NCI-H2107 treated with DMSO at 0.1 percent for 48 hours (cell line): ENCODE data around the gene CALD1.

Experiments
- DNase-seq: peaks from one replicate; lab custom pipeline; 2025; ENCODE audit not compliant: unreplicated experiment; lab: John Stamatoyannopoulos, UW

CALD1 gene

GRCh38 chr7:134778941-134779740 lies at the start of gene CALD1:
Gene CALD1 (plus strand): TSS chr7:134779634. CDS start chr7:134867734, 88,100 bp downstream.
- DNase-seq = no peak

DNA sequence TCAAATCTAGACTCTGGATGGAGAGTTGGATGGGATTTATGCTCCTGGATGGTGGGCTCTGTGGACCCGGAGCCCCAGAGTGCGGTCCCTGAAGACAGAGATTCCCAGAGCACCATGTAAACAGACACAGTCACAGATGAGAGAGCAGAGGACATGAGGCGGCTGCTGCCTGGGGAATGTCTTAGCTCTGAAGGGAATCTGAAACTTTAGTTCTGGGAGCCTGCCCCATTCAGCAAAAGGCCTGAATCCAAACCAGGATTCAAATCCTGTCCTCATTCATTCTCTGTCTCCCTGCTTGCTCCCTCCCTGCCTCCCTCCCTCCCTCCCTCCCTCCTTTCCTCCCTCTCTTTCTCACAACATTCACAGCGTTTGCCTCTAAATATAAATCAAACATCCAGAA lies 49.5 kb upstream of the CALD1 start:
- no peak for DNase-seq

- DNase-seq = no peak
Observed at GRCh38 chr7:134730411-134730829, 49.0 kb upstream of the CALD1 start.

GRCh38 chr7:134731616-134732015 lies 47.8 kb upstream of the CALD1 start:
- DNase-seq = no peak

DNA sequence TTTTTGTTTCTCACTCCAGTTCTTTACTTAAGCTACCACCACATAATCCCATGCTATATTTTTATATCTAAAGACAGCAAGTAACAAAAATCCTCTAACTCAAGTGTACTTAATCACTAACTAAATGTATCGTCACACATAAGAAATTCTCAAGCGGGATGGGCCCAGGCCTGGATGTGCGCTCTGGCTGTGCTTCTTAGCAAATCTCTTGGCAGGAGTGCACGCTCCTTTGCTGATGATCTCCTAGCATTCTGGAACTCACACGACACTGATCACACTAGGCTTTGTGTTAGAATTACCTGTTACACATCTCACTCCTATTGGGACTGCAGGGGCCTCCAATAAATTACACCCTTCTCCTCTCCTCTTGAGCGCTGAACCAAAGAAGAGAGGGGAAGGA lies 46.7 kb upstream of the CALD1 start:
- DNase-seq = no peak

DNA sequence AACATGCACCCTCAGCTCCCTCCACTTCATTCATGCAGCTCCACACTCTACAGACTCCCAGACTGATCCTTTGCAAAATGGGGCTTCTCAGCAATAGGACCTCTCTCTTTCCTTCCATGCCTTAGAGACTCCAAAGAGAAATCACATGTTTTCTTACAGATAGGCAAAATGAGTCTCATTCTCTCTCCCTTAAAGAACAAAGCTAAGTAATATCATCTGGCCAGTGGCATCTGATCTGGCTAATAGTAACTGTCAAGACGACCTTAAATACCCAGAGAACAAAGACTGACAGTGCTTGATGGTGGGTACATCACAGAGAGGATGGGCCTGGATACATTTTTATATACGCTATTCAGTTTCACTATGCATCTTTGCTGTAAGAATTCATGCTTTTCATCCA lies 43.1 kb upstream of the CALD1 start:
- DNase-seq = no peak

DNA sequence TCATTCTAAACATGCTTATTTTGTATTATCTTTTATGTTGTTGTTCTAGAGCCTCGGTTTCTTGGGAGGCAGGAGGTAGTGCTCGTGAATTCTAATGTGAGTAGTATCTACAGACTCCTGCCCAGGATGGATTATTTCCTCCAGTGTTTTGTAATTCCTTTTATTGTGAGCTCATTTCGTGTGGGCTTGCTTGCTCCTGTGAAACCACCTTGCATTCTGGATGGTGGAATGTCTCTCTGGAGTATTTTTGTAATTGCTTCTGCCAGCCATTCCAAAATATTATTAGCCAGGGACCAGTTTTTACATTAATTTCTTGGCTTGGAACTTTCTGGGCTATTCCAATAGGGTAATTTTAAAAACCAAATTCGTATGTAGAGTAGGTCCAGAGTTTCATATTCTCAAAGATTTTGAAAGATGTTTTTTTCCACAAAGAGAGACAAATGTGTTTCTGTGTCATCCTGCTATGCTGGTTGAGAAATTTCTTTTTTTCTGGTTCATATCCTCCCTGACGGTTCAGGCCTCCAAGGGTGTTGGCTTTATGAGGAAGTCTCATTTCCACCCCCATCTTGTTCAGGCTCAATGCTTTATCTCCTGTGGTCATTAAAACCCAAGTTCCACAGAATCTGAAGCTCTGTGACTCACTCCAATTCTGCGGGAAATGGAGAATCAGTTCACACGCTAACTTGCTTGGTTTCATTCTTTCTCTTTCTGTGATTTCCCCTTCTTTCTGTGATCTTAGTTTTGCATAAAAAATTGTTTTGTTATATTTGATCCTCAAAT lies 41.7 kb upstream of the CALD1 start:
- no peak for DNase-seq

- DNase-seq = no peak
Observed at GRCh38 chr7:134739362-134739761, 40.1 kb upstream of the CALD1 start.

GRCh38 chr7:134740376-134740775 lies 39.1 kb upstream of the CALD1 start:
- DNase-seq = no peak

DNA sequence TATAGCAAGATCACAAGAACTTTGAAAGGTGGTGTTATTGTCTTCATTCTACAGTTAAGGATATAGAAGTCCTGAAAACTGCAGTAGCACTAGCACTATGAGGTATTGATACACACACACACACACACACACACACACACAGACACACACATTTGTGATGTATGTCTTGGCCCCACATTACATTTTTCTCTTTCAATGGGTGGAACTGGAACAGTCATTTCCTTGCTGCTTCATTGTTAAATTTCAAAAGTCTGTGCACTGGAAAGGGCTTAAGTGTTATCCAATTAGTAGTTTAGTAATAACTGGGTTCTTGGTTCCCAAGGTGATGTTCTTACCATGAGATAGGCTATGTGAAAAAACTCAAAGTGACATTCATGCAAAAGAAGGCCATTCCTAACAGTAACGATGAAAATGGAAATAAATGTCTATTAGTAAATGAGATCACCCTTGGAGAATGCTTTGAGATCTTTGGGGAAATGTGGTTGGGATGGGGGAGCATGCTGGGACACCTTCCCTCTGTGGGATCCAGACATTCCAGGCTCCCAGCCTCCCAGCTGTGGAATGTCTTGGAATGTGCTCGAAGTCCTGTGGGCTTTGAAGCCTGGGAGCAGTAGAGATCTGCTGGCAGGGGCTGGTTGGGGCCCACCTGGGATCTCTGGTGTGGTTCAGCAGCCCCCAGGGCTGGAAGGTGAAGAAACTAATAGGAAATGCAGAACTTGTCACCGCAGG lies 37.4 kb upstream of the CALD1 start:
- no peak for DNase-seq

DNA sequence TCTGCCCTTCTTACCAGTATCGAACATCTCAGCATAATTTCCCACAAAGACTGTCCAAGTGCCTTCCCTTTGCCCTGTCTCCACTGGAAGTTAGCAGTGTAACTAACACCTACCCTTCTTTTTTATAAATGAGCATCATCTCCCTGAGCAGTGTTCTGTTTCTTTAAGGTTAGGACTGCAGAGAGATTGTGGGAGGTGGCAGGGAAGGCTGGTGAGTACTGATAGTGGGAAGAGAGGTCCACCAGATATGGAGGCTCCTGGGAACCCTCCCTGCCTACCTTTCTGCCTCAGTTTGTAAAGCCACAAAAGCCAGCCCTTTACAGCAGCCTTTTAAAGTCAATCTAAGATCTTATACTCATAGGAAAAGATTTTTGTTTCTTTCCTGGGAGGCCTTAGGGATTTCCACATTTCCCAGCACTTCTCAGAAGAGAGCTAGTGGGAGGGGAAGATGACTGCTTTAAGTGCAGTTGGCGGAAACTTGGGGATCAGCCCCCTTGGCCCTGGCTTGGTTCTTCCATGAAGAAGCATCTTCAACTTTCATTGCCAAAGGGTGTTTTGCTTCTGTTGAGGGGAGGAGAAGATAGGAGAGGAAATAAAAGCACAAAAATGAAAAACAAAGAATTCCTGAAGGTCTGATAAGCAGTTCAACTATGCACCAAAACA lies 36.6 kb upstream of the CALD1 start:
- no peak for DNase-seq

GRCh38 chr7:134744569-134744968 lies 34.9 kb upstream of the CALD1 start:
- DNase-seq = no peak

DNA sequence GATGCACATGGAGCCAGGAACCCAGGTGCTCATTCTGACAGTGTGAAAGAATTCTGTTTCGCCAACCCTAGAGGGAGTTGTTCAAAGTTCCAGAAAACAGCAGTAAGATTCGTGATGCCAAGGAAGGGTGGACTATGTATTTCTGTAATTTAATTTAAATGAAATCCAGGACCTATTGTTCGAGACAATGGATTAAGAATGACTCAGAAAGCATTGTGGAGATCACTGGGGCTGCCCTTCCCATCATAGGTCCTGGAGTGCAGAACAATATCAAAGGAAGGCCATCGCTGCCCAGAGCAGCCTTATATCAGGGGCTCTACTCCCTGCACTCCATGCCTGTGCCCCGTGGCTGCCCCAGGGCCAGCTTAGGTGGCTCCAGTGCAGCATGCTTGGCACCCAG lies 32.1 kb upstream of the CALD1 start:
- no peak for DNase-seq

DNA sequence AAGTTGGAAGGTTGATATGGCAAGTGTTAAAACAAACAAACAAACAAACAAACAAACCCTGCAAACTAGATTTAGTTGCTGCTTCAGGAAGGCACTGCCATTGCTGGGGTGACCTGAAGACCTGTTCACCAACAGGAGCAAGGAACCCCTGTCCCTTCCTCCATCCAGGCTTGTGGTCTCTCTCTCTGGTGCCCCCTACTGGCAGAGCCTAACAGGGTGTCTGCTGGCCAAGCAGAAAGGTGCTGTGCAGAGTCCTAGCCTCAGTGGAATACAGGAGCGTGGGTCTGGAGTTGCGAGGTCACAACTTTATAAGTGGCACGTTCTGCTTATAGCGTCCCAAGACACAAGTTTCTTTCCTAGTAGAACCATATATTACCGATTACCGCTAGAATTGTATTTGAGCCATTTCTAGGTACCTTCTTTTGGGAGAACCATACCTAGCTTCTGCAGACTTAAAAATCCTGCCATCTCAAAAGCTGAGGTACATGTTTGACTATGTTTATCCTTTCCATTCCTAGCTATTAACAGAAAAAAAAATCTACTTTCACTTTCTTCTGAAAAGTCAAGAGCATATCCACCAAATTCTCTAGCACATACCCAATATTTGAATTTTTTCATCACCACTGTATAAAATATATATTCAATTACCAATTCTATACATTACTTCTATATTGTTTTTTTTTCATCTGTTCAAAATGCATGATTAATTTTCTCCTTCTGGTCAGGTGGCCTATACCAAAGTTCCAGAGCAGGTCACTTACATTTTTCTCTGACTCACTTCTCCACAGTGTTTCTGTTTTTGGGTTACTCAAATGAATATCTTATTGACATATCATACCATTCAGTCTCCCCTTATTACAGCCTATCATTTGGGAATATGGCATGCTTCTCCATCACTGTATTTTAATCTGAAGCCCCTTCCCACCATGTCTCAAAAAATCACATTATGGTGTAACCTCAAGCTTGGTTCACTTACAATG lies 29.1 kb upstream of the CALD1 start:
- no peak for DNase-seq

GRCh38 chr7:134752006-134752760 lies 27.3 kb upstream of the CALD1 start:
- no peak for DNase-seq

DNA sequence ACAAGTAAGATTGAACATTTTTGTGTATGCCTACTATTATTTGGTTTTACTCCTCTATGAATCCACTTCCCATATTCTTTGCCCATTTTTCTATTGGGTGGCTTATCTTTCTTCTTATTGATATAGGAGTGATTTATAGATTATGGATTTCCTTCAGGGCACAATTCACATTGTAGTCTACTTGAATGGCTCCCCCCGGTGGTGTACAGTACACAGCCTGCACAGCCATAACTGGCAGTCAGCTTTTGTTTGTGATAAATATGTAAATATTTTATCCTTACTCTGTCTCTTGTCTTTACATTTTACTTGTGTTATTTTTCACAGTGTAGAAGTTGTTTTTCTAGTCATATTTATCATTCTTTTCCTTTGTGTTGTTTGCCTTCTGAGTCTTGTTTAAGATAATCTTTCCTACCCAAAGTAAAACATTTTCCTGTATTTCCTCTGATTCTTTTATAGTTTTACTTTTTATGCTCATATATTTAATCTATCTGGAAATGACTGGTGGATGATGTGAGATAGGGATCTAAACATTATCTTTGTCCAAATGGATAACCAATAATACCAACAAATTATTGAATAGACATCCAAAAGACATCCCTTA lies 23.9 kb upstream of the CALD1 start:
- DNase-seq = no peak

GRCh38 chr7:134757938-134758337 lies 21.5 kb upstream of the CALD1 start:
- no peak for DNase-seq

DNA sequence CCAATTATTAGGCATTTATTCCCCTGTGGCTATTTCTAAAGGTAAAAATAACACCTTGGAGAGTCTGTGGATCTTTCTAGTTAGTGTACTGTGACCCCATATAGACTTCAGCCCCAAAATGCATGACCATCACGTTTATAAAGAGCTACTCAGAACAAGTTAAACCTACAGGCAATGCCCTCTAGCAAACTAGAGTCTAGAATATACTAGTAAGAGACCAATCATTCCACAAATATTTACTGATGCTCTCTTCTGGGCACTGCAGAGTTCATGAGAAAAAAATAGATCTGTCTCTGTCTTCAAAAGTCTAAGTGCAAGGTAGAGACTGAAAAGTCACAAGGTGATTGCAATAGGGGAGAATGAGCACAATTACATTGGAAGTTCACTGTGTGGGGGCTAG lies 20.5 kb upstream of the CALD1 start:
- DNase-seq = no peak

DNA sequence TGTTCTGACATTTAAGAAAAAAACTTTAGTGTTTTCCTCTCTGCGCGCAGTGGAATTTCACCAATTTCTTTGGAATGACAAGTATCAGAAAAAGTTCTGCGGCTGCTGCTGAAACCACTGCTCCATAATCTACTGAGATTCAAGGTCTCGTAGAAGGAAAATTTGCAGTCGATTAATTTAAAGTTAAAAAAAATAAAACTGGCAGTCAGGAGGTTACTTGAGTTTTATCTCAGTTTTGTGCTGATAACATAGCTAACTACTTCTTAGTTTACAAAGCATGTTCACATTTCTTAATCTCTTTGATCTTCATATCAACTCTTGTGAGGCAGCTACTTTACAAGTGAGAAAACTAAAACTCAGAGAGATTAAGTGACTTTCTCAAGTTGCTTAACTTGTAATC lies 18.2 kb upstream of the CALD1 start:
- DNase-seq = no peak
